Activated gamma-delta T cell treated with Interleukin-2 at 50 U/mL for 16 hours (primary cell): ENCODE results near the gene CHKB.
"Not testable (repeated sequence)": the region's sequence is repeated elsewhere in the genome, so short reads cannot be mapped to it uniquely, and the experiment has no call there.

Experiments
- DNase-seq: peaks from one replicate; pipeline ENCODE4 v3.0.0-alpha.2; 2020

CHKB gene

GRCh38 chr22:50546326-50547262 is 36.1 kb downstream of the CHKB start:
- DNase-seq: no peak

GRCh38 chr22:50545522-50546325 is 36.9 kb downstream of the CHKB start, which contains the start of gene KLHDC7B:
Gene KLHDC7B (plus strand): TSS chr22:50545899. CDS start chr22:50546244, 345 bp downstream.
- no peak for DNase-seq

GRCh38 chr22:50544746-50545253 is 37.8 kb downstream of the CHKB start:
- no peak for DNase-seq

- DNase-seq: peak; percentile 76
Measured at GRCh38 chr22:50544078-50544745, 38.4 kb downstream of the CHKB start.

- DNase-seq: no peak
Measured at GRCh38 chr22:50542416-50542927, 40.2 kb downstream of the CHKB start.

GRCh38 chr22:50541667-50542026 is 41.0 kb downstream of the CHKB start:
- DNase-seq: not testable (repeated sequence)

- no peak for DNase-seq
Measured at GRCh38 chr22:50540381-50540780, 42.3 kb downstream of the CHKB start.

- no peak for DNase-seq
Measured at GRCh38 chr22:50537765-50538164, 44.9 kb downstream of the CHKB start.

GRCh38 chr22:50536226-50536625 is 46.4 kb downstream of the CHKB start:
- no peak for DNase-seq

- DNase-seq: no peak
Measured at GRCh38 chr22:50535113-50535512, 47.5 kb downstream of the CHKB start.

GRCh38 chr22:50533856-50534711 is 48.6 kb downstream of the CHKB start:
- DNase-seq: not testable (repeated sequence)

- DNase-seq: no peak
Measured at GRCh38 chr22:50532824-50533796, 49.5 kb downstream of the CHKB start.

GRCh38 chr22:50531962-50532674 is 50.5 kb downstream of the CHKB start:
- DNase-seq: no peak

GRCh38 chr22:50531546-50531961 is 51.1 kb downstream of the CHKB start:
- peak; percentile 47 for DNase-seq

- DNase-seq: peak; percentile 65
Measured at GRCh38 chr22:50530877-50531545, 51.6 kb downstream of the CHKB start.

- no peak for DNase-seq
Measured at GRCh38 chr22:50530580-50530876, 52.1 kb downstream of the CHKB start.

- DNase-seq: peak; percentile 54
Measured at GRCh38 chr22:50529897-50530579, 52.6 kb downstream of the CHKB start, which contains the start of gene TYMP. Gene TYMP (minus strand): TSS chr22:50530012. CDS start chr22:50529709, 303 bp downstream.

- DNase-seq: no peak
Measured at GRCh38 chr22:50529416-50529896, 53.2 kb downstream of the CHKB start.
